ENCODE data around the gene SAPCD1. TPM values are rescaled to one million over a fixed set of nuclear protein-coding genes. Genes with fewer than 3 reads are reported as not detected.

The SAPCD1 gene
- total and polyA plus RNA-seq, 4 donors, result 1.3 to 6.3 (median 3.1) TPM

DNA sequence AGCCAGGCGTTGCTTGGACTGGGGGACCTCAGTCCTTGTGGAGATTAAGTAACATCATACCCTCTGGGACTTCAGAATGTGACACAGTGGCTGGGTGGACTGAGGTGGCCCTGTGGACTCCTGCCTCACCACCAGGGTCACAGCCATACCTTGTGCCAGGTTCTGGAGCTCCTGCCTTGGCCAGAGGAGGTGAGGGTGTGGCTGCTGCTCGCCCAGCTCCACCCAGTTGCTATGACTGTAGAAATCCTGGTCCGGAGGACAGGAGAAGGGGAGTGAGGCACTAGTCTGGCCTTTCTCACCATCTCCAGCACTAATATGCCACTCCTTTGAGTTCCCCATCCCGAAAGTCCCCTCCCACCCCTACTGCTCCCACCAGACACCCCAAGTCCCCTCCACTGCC lies 12.7 kb downstream of the SAPCD1 start:
- ATAC-seq (ENCODE audit: insufficient read depth, low FRiP score) (no peak), DNase-seq (no peak)
- no peak overlapping the region for H3K9ac ChIP-seq (ENCODE audit: insufficient read depth in 1 of 2, low read length in 2 of 2)
- H3K4me1 ChIP-seq (ENCODE audit: control insufficient read depth in 5 of 5, insufficient read depth in 5 of 5, low read length in 5 of 5), result peaks cover 0 to 9% (median 0%) of the 10 kb centered on the region in 5 donors
- H3K9me3 ChIP-seq (ENCODE audit: control insufficient read depth in 4 of 4, insufficient read depth in 3 of 4, low read length in 3 of 4), result no peaks in the 10 kb centered on the region
- H3K36me3 ChIP-seq (ENCODE audit: control insufficient read depth in 4 of 4, insufficient read depth in 4 of 4, low read length in 4 of 4), result peaks cover 0 to 15% (median 7%) of the 10 kb centered on the region in 4 donors
- 79 to 90% methylated on average over 4 of the region's 4 CpGs for WGBS, 2 donors
- H3K4me3 ChIP-seq, result no peak overlapping the region
- H3K27me3 ChIP-seq (ENCODE audit: control insufficient read depth in 3 of 3, insufficient read depth in 3 of 3, low read length in 2 of 3), result no peaks in the 10 kb centered on the region
- no peak overlapping the region for H3K27ac ChIP-seq (ENCODE audit: low read depth in 1 of 2, low read length in 1 of 2)
- TF ChIP-seq, protein P1, sequence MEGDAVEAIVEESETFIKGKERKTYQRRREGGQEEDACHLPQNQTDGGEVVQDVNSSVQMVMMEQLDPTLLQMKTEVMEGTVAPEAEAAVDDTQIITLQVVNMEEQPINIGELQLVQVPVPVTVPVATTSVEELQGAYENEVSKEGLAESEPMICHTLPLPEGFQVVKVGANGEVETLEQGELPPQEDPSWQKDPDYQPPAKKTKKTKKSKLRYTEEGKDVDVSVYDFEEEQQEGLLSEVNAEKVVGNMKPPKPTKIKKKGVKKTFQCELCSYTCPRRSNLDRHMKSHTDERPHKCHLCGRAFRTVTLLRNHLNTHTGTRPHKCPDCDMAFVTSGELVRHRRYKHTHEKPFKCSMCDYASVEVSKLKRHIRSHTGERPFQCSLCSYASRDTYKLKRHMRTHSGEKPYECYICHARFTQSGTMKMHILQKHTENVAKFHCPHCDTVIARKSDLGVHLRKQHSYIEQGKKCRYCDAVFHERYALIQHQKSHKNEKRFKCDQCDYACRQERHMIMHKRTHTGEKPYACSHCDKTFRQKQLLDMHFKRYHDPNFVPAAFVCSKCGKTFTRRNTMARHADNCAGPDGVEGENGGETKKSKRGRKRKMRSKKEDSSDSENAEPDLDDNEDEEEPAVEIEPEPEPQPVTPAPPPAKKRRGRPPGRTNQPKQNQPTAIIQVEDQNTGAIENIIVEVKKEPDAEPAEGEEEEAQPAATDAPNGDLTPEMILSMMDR (IDR thresholded peaks at IDR 0.05; ENCODE audit: control extremely low read depth, extremely low read depth), result no peak

DNA sequence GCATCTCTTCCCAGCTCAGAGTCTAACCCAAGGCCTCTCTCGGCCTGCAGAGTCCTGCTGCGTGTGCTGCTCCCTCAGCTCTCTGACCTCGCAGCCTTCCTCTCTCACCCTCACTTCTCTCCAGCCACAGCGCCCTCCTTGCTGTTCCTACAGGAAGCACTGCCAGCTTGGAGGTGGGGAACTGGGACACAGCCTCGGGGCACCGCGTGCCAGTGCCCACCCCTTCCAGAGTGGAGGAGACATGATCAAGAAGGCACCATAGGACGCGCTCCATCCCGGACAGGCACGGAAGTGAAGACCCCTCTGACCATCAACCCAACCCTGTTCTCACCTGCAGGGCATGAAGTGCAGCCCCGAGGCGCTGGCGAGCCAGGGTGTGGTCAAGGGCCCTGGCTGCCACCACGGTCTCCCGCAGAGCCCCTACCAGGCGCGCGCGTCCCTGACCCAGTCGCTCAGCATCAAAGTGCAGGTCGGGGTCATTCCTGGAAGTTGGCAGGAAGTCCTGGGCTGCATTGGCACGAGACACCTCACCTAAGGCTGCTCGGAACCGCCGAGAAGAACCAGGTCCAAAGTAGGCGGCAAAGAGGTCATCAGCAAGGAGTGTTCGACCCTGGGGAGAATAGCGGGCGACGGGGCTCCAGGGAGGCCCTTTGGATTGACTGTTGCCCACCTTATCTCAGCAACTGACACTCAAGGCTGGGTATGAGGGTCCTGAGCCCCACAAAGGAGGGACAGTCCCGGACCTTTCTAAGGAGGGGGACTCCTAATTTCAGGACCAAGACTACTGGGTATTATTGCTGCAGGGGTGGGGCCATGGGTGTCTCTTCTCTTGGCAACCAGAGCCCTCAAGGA lies 13.4 kb downstream of the SAPCD1 start:
- ATAC-seq (ENCODE audit: insufficient read depth, low FRiP score) (no peak), DNase-seq (no peak)

DNA sequence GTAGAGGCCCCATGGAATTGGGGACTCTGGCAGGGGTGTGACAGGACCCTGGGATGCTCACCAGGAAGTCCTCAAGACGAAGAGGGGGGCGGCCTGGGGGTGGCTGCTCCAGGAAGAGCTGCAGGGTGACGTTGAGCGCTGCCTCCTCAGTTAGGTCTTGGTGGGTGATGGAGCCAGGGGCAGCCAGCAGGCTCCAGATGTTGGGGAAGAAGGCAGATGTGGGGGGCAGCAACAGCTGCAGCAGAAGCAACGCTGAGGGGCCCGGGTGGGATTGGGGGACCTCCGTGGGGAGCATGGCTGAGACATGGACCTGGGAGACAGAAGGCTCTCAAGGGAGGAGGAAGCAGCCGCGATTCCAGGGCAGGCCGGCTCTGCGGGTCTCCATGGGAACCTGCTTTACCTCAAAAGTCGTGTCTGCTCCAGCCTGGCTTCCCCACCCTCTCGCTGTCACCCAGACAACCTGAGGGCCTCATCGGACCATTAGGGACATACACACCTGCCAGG lies 14.1 kb downstream of the SAPCD1 start:
- Histone ChIP-seq H3K9ac (ENCODE audit: insufficient read depth in 1 of 2, low read length in 2 of 2) (no peak overlapping the region), H3K36me3 (ENCODE audit: control insufficient read depth in 4 of 4, insufficient read depth in 4 of 4, low read length in 4 of 4) (peaks cover 0 to 27% (median 12%) of the 10 kb centered on the region in 4 donors), H3K27ac (ENCODE audit: low read depth in 1 of 2, low read length in 1 of 2) (peak overlapping the region; percentile 49 to 57), H3K4me3 (no peak overlapping the region), H3K27me3 (ENCODE audit: control insufficient read depth in 3 of 3, insufficient read depth in 3 of 3, low read length in 2 of 3) (no peaks in the 10 kb centered on the region), H3K9me3 (ENCODE audit: control insufficient read depth in 4 of 4, insufficient read depth in 3 of 4, low read length in 3 of 4) (no peaks in the 10 kb centered on the region), H3K4me1 (ENCODE audit: control insufficient read depth in 5 of 5, insufficient read depth in 5 of 5, low read length in 5 of 5) (peaks cover 0 to 9% (median 0%) of the 10 kb centered on the region in 5 donors)
- TF ChIP-seq, protein P1 (IDR thresholded peaks at IDR 0.05; ENCODE audit: control extremely low read depth, extremely low read depth), result no peak
- ATAC-seq (ENCODE audit: insufficient read depth, low FRiP score) (no peak), DNase-seq (peak in 1 of 3 donors; percentile 30)
- WGBS, 2 donors, result 37% methylated on average over 13 to 14 of the region's 14 CpGs

More for the DNA sequence above, 13.4 kb downstream of the SAPCD1 start:
- Histone ChIP-seq H3K27ac (ENCODE audit: low read depth in 1 of 2, low read length in 1 of 2) (no peak overlapping the region), H3K36me3 (ENCODE audit: control insufficient read depth in 4 of 4, insufficient read depth in 4 of 4, low read length in 4 of 4) (peaks cover 0 to 22% (median 9%) of the 10 kb centered on the region in 4 donors), H3K27me3 (ENCODE audit: control insufficient read depth in 3 of 3, insufficient read depth in 3 of 3, low read length in 2 of 3) (no peaks in the 10 kb centered on the region), H3K4me1 (ENCODE audit: control insufficient read depth in 5 of 5, insufficient read depth in 5 of 5, low read length in 5 of 5) (peaks cover 0 to 9% (median 0%) of the 10 kb centered on the region in 5 donors), H3K9ac (ENCODE audit: insufficient read depth in 1 of 2, low read length in 2 of 2) (no peak overlapping the region), H3K4me3 (no peak overlapping the region), H3K9me3 (ENCODE audit: control insufficient read depth in 4 of 4, insufficient read depth in 3 of 4, low read length in 3 of 4) (no peaks in the 10 kb centered on the region)
- TF ChIP-seq, protein P1 (IDR thresholded peaks at IDR 0.05; ENCODE audit: control extremely low read depth, extremely low read depth), result no peak
- 90% methylated on average over 32 of the region's 32 CpGs for WGBS, 2 donors

Data from lung (tissue), 12 donors.